K562 (cell line): Measurements from ENCODE around the gene PAQR6. TPM values are rescaled to one million over a fixed set of nuclear protein-coding genes. Genes with fewer than 3 reads are reported as not detected.
A peak's percentile ranks its signal among the peaks of the same experiment; 100 is the strongest.

ENCODE experiments used
- ATAC-seq: fragments of 200-7000 bp; cut with Tn5 transposase; 3 replicates; pipeline ENCODE4 v1.9.1; 2020; ENCODE audit warnings: moderate library complexity
- BruUV-seq: library from RNA; stranded (reverse); fragments of 400-500 nt; replicated peaks from 2 replicates; lab custom pipeline; 2021; lab: Mats Ljungman, UMichigan
- CTCF ChIA-PET: fragments of 300-600 bp; formaldehyde crosslinking; extraction: SDS; loops from one replicate; lab custom pipeline; 2021; ENCODE audit warnings: low intra/inter-chr PET ratio; lab: Yijun Ruan, JAX
- POLR2A ChIA-PET: fragments of 300-600, 350-650 bp; sonication (Branson Sonifier 250); formaldehyde crosslinking; extraction: SDS; loops from one replicate; lab custom pipeline; 2021; ENCODE audit warnings: antibody characterized with exemption, inconsistent platforms; lab: Yijun Ruan, JAX
- DNase-seq, 4 experiments: peaks; one replicate each; pipeline versions ENCODE4 v3.0.0 to v3.0.0-alpha.2; 2011 to 2018; ENCODE audit warnings: low spot score in 3 of 4, mixed read lengths in 3 of 4; ENCODE audit errors: extremely low read depth in 1 of 4
- FAIRE-seq: peaks from 2 replicates; lab custom pipeline; 2011; peaks lifted over from hg19 to GRCh38; lab: Jason Lieb, UNC
- H2AFZ ChIP-seq: 2 replicates; pipeline ENCODE4 v1.6.0; 2011; ENCODE audit warnings: low read depth, low read length, control low read depth, inconsistent platforms
- H3K27ac ChIP-seq: fragments of 200-600 bp; 3 replicates; pipeline ENCODE4 v1.8.0; 2011; ENCODE audit warnings: low read depth, mild to moderate bottlenecking, control low read depth, inconsistent platforms, low read length, moderate library complexity, mixed read lengths; ENCODE audit errors: extremely low read depth
- H3K27me3 ChIP-seq, 2 experiments: fragments of 300-600 bp in 1 of 2; 2 replicates in 1 of 2; 3 replicates in 1 of 2; pipeline versions ENCODE4 v1.6.0 to v1.8.0; 2011; ENCODE audit warnings: inconsistent platforms in 2 of 2, low read length in 2 of 2, mild to moderate bottlenecking in 1 of 2, mixed read lengths in 1 of 2, moderate library complexity in 1 of 2; ENCODE audit not compliant: control insufficient read depth in 2 of 2, insufficient read depth in 2 of 2
- H3K36me3 ChIP-seq: fragments of 300-600 bp; 3 replicates; pipeline ENCODE4 v1.8.0; 2011; ENCODE audit warnings: mild to moderate bottlenecking, low read length, inconsistent platforms; ENCODE audit not compliant: control insufficient read depth, insufficient read depth
- H3K4me1 ChIP-seq, 2 experiments: fragments of 200-600 bp in 1 of 2; replicated peaks in 1 of 2; 2 replicates in 1 of 2; 3 replicates in 1 of 2; pipeline versions ENCODE4 v1.5.1 to v1.8.0; 2011; ENCODE audit warnings: inconsistent platforms in 2 of 2, low read length in 2 of 2, mild to moderate bottlenecking in 1 of 2, mixed read lengths in 1 of 2, moderate library complexity in 1 of 2; ENCODE audit not compliant: control insufficient read depth in 2 of 2, insufficient read depth in 2 of 2
- H3K4me2 ChIP-seq: 2 replicates; pipeline ENCODE4 v1.6.1; 2011; ENCODE audit warnings: low read length, control low read depth, inconsistent platforms, mixed read lengths; ENCODE audit not compliant: insufficient read depth
- H3K4me3 ChIP-seq: fragments of 200-600 bp; sonication (generic), shearing (Covaris generic); 2 replicates; pipeline ENCODE4 v1.5.1; 2016; ENCODE audit warnings: control low read depth, inconsistent platforms
- H3K79me2 ChIP-seq: fragments of 200-600 bp; 3 replicates; pipeline ENCODE4 v1.8.0; 2011; ENCODE audit warnings: low read length, inconsistent platforms; ENCODE audit not compliant: control insufficient read depth, insufficient read depth
- H3K9ac ChIP-seq, 2 experiments: 2 replicates each; pipeline versions ENCODE4 v1.6.0 to v1.6.1; 2011; ENCODE audit warnings: low read depth in 2 of 2, low read length in 2 of 2, control low read depth in 1 of 2, inconsistent platforms in 1 of 2, mild to moderate bottlenecking in 1 of 2, mixed read lengths in 1 of 2; ENCODE audit not compliant: insufficient read depth in 1 of 2
- H3K9me1 ChIP-seq: one replicate; pipeline ENCODE4 v1.6.0; 2011; ENCODE audit warnings: inconsistent platforms, mild to moderate bottlenecking, low read length, moderate library complexity; ENCODE audit not compliant: control insufficient read depth, insufficient read depth
- H3K9me3 ChIP-seq: replicated peaks from 2 replicates; pipeline ENCODE4 v1.5.1; 2011; ENCODE audit warnings: low read depth, low read length, inconsistent platforms; ENCODE audit not compliant: control insufficient read depth, insufficient read depth
- H4K20me1 ChIP-seq: replicated peaks from 2 replicates; pipeline ENCODE4 v1.6.1; 2011; ENCODE audit warnings: low read length, inconsistent platforms, mixed read lengths; ENCODE audit not compliant: control insufficient read depth, insufficient read depth
- ETS2 ChIP-seq: IDR thresholded peaks from 2 replicates; pipeline ENCODE4 v1.6.1; 2016; ENCODE audit warnings: borderline replicate concordance, missing genetic modification characterization, mild to moderate bottlenecking, moderate library complexity, missing compliant biosample characterization; ENCODE audit not compliant: poor library complexity, severe bottlenecking
- JUND ChIP-seq, 2 experiments: IDR thresholded peaks; 2 replicates in 1 of 2; 3 replicates in 1 of 2; pipeline ENCODE4 v1.6.1; 2011; ENCODE audit warnings: borderline replicate concordance in 2 of 2, low read depth in 2 of 2, low read length in 2 of 2, improper control_type of control experiment in 1 of 2, missing biosample characterization in 1 of 2, missing genetic modification characterization in 1 of 2, missing genetic modification reagents in 1 of 2
- KLF13 ChIP-seq: fragments of 450-650 bp; IDR thresholded peaks from 2 replicates; pipeline ENCODE4 v1.6.1; 2016; ENCODE audit warnings: missing genetic modification characterization, low read depth, mild to moderate bottlenecking, missing compliant biosample characterization, moderate library complexity, borderline replicate concordance
- MBD2 ChIP-seq: sonication (generic); IDR thresholded peaks from 2 replicates; pipeline ENCODE4 v1.6.1; 2016; ENCODE audit warnings: low read depth, borderline replicate concordance
- MED1 ChIP-seq: sonication (generic); formaldehyde crosslinking; IDR thresholded peaks from 2 replicates; pipeline ENCODE4 v1.8.1; 2023; ENCODE audit warnings: missing genetic modification reagents, borderline replicate concordance
- MEF2D ChIP-seq: conservative IDR thresholded peaks from 2 replicates; pipeline ENCODE4 v1.6.1; 2016; ENCODE audit warnings: low read depth, missing genetic modification characterization, missing compliant biosample characterization
- MXI1 ChIP-seq: IDR thresholded peaks from 2 replicates; pipeline ENCODE4 v1.6.1; 2011; ENCODE audit warnings: low read depth, mild to moderate bottlenecking, improper control_type of control experiment, low read length
- NFATC3 ChIP-seq: fragments of 450-650 bp; IDR thresholded peaks from 2 replicates; pipeline ENCODE4 v1.6.1; 2017; ENCODE audit warnings: mild to moderate bottlenecking
- STAT5A ChIP-seq: IDR thresholded peaks from 2 replicates; pipeline ENCODE4 v1.6.1; 2012; ENCODE audit warnings: low read length, inconsistent platforms, borderline replicate concordance
- ZC3H11A ChIP-seq: IDR thresholded peaks from 2 replicates; pipeline ENCODE4 v1.6.1; 2012; ENCODE audit warnings: low read depth, low read length, improper control_type of control experiment
- ZEB2 ChIP-seq: fragments of 450-650 bp; IDR thresholded peaks from 2 replicates; pipeline ENCODE4 v1.6.1; 2016
- ZNF143 ChIP-seq: sonication (generic); formaldehyde crosslinking; IDR thresholded peaks from 2 replicates; pipeline ENCODE4 v1.9.0; 2022; ENCODE audit warnings: mild to moderate bottlenecking, missing genetic modification reagents
- ZNF347 ChIP-seq: fragments of 450-650 bp; formaldehyde crosslinking; IDR thresholded peaks from 2 replicates; pipeline ENCODE4 v1.4.0; 2020; ENCODE audit warnings: low read depth, mild to moderate bottlenecking, moderate library complexity
- ZNF507 ChIP-seq: conservative IDR thresholded peaks from 2 replicates; pipeline ENCODE4 v1.6.1; 2017; ENCODE audit warnings: missing genetic modification characterization, missing compliant biosample characterization
- ZNF766 ChIP-seq: fragments of 200-800 bp; sonication (Bioruptor generic); conservative IDR thresholded peaks from 2 replicates; pipeline ENCODE4 v1.6.1; 2016; ENCODE audit warnings: missing genetic modification characterization, missing compliant biosample characterization
- WGBS: fragments of 100-300 bp; shearing (Covaris generic); methylation state at CpG from one replicate; pipeline ENCODE4 v1.1.6; 2016; ENCODE audit warnings: low coverage, mixed read lengths; ENCODE audit not compliant: insufficient coverage; ENCODE audit errors: missing lambda C conversion rate; 5-methylcytosine and 5-hydroxymethylcytosine counted together
- in situ Hi-C: fragments of 300-500 bp; cut with MboI; formaldehyde crosslinking; loops from 4 replicates; pipeline ENCODE4 v1.15.0; 2018; ENCODE audit warnings: inconsistent platforms, mixed read lengths
- intact Hi-C: fragments of 100-400 bp; cut with micrococcal nuclease; formaldehyde crosslinking; loops from 2 replicates; pipeline ENCODE4 v1.14.2; 2022
- polyA plus RNA-seq, 8 experiments: library from polyadenylated mRNA; depleted of rRNA in 4 of 8; stranded (reverse) in 5 of 8; unstranded in 3 of 8; fragments of >200 nt; fragmentation: Nextera tagmentation in 2 of 8; fragmentation: Illumina TruSeq in 1 of 8; extraction: Ambion mirVana in 2 of 8; extraction: Trizol in 1 of 8; gene quantifications; 2 replicates each; pipeline versions ENCODE4 v1.2.1 to v1.2.3, GENCODE V29; 2011 to 2014; ENCODE audit warnings: inconsistent platforms in 1 of 8, missing spikeins in 1 of 8
- total RNA-seq, 7 experiments: library from RNA; depleted of rRNA in 6 of 7; stranded (reverse); fragments of >200 nt in 6 of 7; fragmentation: Illumina TruSeq in 2 of 7; extraction: Trizol in 2 of 7; gene quantifications; 2 replicates each; pipeline versions ENCODE4 v1.2.1 to v1.2.3, GENCODE V29; 2011 to 2021; ENCODE audit warnings: low replicate concordance in 1 of 7

Gene PAQR6
- total and polyA plus RNA-seq, 9 of the 15 experiments (the other 6 are each of a cell fraction or from before 2014, with no cell fraction given): 0.07 to 1.8 (median 0.62) TPM

DNA sequence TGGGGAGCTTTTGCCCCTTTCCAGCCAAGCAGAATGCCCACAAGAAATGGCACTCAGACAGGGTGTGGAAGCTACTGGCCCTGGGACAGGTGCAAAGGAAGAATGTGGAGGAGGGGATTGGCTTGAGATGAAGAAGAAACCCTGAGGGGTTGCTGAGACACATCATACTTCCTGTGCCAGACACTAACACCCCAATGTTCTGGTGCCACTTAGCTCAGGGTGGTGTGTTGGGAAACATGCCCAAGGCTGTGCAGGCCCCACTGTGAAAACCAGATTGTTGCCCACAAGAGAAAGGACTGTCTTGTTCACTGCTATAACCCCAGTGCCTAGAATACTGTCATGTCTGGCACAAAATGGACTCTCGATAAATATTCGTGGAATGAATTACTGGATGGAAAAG lies 9.9 kb upstream of the PAQR6 start:
- POLR2A ChIA-PET: interaction anchor here (0.6 to 1.8 kb wide), 5 partner anchors 11 to 212 kb away, joined by 3 to 6 read pairs (median 4); partner anchors contain the start of genes SMG5 and TMEM79

More for the DNA sequence above, 9.9 kb upstream of the PAQR6 start:
- Histone ChIP-seq H3K27me3 (no peaks in the 10 kb centered on the region), H3K4me2 (no peak overlapping the region), H3K79me2 (no peaks in the 10 kb centered on the region), H4K20me1 (no peaks in the 10 kb centered on the region), H3K4me3 (no peak overlapping the region), H3K4me1 (peaks cover 10 to 13% of the 10 kb centered on the region in 2 experiments; a peak in 4 of 5 replicates), H3K9me1 (no peaks in the 10 kb centered on the region), H3K27ac (peak overlapping the region; percentile 59; the same call in 2 of the 3 replicates), H3K9ac (peak overlapping the region in 1 of 2 experiments; percentile 61; a peak in 1 of 4 replicates), H3K9me3 (no peaks in the 10 kb centered on the region), H2AFZ (no peak overlapping the region), H3K36me3 (peaks cover 86% of the 10 kb centered on the region)
- no TSS peak for BruUV-seq
- TF ChIP-seq ZNF347 (CRISPR knock-in tag): no peak
- TF ChIP-seq NFATC3: no peak
- no peak for TF ChIP-seq ZNF143 (CRISPR knock-in tag)
- no peak for TF ChIP-seq ETS2 (tag)
- TF ChIP-seq STAT5A: no peak
- no peak for TF ChIP-seq MBD2
- TF ChIP-seq JUND (IDR thresholded peaks at IDR 0.05; ENCODE audit: borderline replicate concordance, low read depth, low read length): no peak
- TF ChIP-seq JUND (tag; IDR thresholded peaks at IDR 0.05; ENCODE audit: borderline replicate concordance, low read depth, low read length): no peak
- TF ChIP-seq MED1 (CRISPR knock-in tag): no peak
- no peak for TF ChIP-seq ZC3H11A
- TF ChIP-seq MXI1: no peak
- TF ChIP-seq ZNF766 (CRISPR knock-in tag): no peak
- no peak for TF ChIP-seq MEF2D (tag)
- TF ChIP-seq ZNF507 (tag): no peak
- TF ChIP-seq KLF13 (tag): no peak
- no peak for TF ChIP-seq ZEB2
- ATAC-seq: no peak
- intact Hi-C loops: no loop called here
- no peak for FAIRE-seq
- in situ Hi-C loops: no loop called here
- 69% methylated on average over 2 of the region's 2 CpGs for WGBS
- CTCF ChIA-PET: no interaction called here
- DNase-seq: no peak
